ENCODE data around the gene KBTBD3.
"Not testable (repeated sequence)": the region's sequence is repeated elsewhere in the genome, so short reads cannot be mapped to it uniquely, and the experiment has no call there.

KBTBD3 gene

DNA sequence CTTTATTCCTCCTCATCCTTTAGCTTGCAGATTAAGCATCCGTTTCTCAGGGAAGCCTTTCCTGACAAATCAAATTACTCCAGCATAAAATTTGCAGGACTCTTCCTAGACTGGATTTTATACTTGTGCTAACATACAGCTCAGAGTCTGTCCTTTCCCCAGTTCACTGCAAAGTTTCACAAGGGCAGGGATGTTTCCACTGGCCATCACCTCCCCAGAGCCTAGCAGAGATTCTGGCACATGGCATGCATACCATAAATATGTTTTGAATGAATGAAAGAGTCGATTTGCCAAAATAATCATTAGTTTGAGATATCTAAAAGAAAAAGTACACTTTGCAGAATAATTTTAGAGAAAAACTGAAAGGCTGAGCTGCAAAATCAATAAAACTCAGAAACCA is 65.7 kb downstream of the KBTBD3 start:
- DNase-seq (ENCODE audit: low read depth, low spot score) = no peak

DNA sequence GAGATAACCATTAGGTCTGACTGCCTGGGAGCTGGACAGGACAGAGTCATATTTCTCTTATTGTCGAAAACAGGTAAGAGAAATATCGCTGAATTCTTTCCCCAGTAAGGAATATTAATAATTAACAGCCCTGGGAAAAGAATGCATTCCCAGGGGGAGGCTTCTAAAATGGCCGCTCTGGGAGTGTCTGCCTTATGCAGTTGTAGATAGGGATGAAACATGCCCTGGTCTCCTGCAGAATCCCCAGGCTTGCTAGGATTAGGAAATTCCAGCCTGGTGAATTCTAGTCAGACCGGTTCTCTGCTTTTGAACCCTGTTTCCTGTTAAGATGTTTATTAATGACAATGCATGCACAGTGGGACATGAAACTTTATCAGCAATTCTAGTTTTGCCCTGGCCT is 74.1 kb downstream of the KBTBD3 start:
- DNase-seq (ENCODE audit: low read depth, low spot score) = not testable (repeated sequence)

DNA sequence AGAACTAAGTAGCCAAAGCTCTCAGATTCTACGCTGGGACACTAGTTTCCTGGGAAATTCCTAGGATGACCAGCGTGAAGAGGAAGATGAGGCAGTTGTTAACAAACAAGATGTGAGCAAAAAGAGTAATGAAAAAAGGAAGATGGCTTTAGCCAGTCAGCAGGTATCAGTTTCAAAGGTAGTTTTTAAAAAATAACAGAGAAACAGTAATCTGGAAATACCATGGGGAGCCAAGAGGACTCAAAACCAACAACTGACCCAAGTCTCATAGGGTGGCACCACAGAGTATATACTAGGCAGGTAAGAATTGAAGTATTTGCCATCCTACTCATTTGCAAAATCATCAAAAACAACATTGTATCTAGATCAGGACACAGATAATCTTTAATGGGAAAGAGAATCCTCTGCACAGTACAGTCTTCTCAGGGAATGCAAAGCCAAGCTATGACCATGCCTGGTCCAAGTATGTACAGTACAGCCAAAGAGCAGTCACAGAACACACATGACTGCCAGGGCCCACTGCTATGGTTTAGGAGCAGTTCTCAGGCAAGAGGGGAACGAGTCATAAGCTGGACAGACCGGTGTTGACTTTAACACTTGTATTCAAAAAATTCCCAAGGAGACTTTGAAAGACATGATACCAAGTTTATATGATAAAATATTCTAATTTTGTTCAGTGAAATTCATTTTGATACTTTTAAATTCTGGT is 75.7 kb downstream of the KBTBD3 start:
- no peak for DNase-seq (ENCODE audit: low read depth, low spot score)

All from brain pericyte (primary cell).